ENCODE measurements around the gene DCDC1.
A peak's percentile ranks its signal among the peaks of the same experiment; 100 is the strongest.

Gene DCDC1

GRCh38 chr11:30873924-30874610 is 495.5 kb downstream of the DCDC1 start:
- no peak for DNase-seq (ENCODE audit: low read depth)
- no peak overlapping the region for H3K4me3 ChIP-seq (ENCODE audit: low read length)
- TF ChIP-seq CTCF (conservative IDR thresholded peaks at IDR 0.05; ENCODE audit: low read length): no peak

- DNase-seq (ENCODE audit: low read depth): no peak
- no peak overlapping the region for H3K4me3 ChIP-seq (ENCODE audit: low read length)
- no peak for TF ChIP-seq CTCF (conservative IDR thresholded peaks at IDR 0.05; ENCODE audit: low read length)
These were observed 500.9 kb downstream of the DCDC1 start for GRCh38 chr11:30868626-30869081.

- TF ChIP-seq CTCF (conservative IDR thresholded peaks at IDR 0.05; ENCODE audit: low read length): no peak
- no peak overlapping the region for H3K4me3 ChIP-seq (ENCODE audit: low read length)
- no peak for DNase-seq (ENCODE audit: low read depth)
These were observed 506.3 kb downstream of the DCDC1 start for GRCh38 chr11:30863209-30863608.

DNA sequence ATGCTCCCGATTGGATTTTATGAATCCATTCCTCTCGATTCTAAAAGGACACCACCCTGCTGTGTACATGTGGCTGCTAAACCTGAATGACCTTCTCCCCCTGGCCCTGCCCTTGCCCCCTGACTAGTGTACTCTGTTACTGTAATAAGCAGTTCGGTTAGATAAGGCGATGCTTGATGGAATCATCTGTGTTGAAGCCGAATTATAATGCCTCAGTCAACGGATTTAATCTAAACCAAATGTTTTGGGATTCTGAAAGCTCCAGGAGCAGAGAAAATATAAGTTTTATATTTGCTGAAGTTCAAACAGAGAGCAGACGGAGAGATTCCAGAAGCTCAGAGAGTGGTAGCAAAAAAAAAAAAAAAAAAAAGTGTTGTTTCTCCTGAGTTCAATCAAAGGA is 508.0 kb downstream of the DCDC1 start:
- no peak for TF ChIP-seq CTCF (conservative IDR thresholded peaks at IDR 0.05; ENCODE audit: low read length)
- no peak overlapping the region for H3K4me3 ChIP-seq (ENCODE audit: low read length)
- DNase-seq (ENCODE audit: low read depth): no peak

GRCh38 chr11:30861064-30861463 is 508.5 kb downstream of the DCDC1 start:
- TF ChIP-seq CTCF (conservative IDR thresholded peaks at IDR 0.05; ENCODE audit: low read length): no peak
- no peak for DNase-seq (ENCODE audit: low read depth)
- H3K4me3 ChIP-seq (ENCODE audit: low read length): no peak overlapping the region

GRCh38 chr11:30860146-30860545 is 509.4 kb downstream of the DCDC1 start:
- TF ChIP-seq CTCF (conservative IDR thresholded peaks at IDR 0.05; ENCODE audit: low read length): no peak
- H3K4me3 ChIP-seq (ENCODE audit: low read length): no peak overlapping the region
- no peak for DNase-seq (ENCODE audit: low read depth)

GRCh38 chr11:30859669-30860068 is 509.9 kb downstream of the DCDC1 start:
- DNase-seq (ENCODE audit: low read depth): peak; percentile 4
- TF ChIP-seq CTCF (conservative IDR thresholded peaks at IDR 0.05; ENCODE audit: low read length): no peak
- H3K4me3 ChIP-seq (ENCODE audit: low read length): no peak overlapping the region
